ENCODE measurements around the gene PKLR.

GRCh38 chr1:155278689-155279160 lies 22.5 kb downstream of the PKLR start:
- TF ChIP-seq REST (IDR thresholded peaks at IDR 0.05; ENCODE audit: insufficient read depth in 1 of 2, low read depth in 2 of 2, low read length in 2 of 2) (no peak), POLR2AphosphoS5 (IDR thresholded peaks at IDR 0.05; ENCODE audit: low read depth, low read length) (no peak), FOXP2 (optimal IDR thresholded peaks at IDR 0.05; ENCODE audit: borderline replicate concordance, extremely low read depth, extremely low read length, insufficient read depth) (no peak)

Measured in PFSK-1 (cell line).